GM12864 (cell line): ENCODE results near the gene IL17RB.

ENCODE experiments used
- DNase-seq: peaks from one replicate; pipeline ENCODE4 v3.0.0-alpha.2; 2011; ENCODE audit warnings: low read depth
- H3K4me3 ChIP-seq: 2 replicates; pipeline ENCODE4 v1.5.1; 2011; ENCODE audit warnings: mild to moderate bottlenecking, low read depth, low read length, control low read depth
- TF ChIP-seq, protein P1 (sequence below): IDR thresholded peaks from 2 replicates; pipeline ENCODE4 v1.5.1; 2011; ENCODE audit warnings: low read depth, mild to moderate bottlenecking, moderate library complexity, low read length, control low read depth, inconsistent platforms; ENCODE audit errors: missing control alignments

Gene IL17RB

DNA sequence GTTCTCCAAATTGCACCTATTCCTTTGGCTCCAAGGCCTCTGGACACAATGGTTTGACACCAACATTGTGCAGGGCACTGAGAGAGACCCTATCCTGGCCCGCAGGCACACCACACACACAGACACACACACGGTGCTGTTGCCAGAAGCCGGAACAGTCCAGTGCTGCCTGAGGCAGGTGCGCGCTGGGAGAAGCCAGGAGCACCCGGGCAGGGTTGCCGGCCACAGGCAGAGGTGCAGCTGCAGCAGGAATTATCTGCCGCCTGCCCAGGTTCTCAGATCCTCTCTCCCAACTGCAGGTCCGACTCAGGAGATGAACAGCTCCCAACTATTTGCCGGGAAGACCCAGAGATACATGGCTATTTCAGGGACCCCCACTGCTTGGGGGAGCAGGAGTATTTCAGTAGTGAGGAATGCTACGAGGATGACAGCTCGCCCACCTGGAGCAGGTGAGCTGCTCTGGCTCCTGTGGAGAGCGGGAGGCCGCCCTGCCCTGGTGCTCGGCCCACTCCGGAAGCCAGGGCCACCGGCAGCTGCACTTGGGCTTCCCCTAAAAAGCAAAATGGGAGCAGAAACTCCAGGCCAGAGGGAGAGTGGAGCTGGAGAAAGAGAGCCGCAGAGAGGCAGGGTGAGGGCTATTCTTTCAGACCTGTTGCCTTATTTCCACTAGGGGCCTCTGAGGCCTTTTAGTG lies 43.1 kb upstream of the IL17RB start:
- TF ChIP-seq, protein P1, sequence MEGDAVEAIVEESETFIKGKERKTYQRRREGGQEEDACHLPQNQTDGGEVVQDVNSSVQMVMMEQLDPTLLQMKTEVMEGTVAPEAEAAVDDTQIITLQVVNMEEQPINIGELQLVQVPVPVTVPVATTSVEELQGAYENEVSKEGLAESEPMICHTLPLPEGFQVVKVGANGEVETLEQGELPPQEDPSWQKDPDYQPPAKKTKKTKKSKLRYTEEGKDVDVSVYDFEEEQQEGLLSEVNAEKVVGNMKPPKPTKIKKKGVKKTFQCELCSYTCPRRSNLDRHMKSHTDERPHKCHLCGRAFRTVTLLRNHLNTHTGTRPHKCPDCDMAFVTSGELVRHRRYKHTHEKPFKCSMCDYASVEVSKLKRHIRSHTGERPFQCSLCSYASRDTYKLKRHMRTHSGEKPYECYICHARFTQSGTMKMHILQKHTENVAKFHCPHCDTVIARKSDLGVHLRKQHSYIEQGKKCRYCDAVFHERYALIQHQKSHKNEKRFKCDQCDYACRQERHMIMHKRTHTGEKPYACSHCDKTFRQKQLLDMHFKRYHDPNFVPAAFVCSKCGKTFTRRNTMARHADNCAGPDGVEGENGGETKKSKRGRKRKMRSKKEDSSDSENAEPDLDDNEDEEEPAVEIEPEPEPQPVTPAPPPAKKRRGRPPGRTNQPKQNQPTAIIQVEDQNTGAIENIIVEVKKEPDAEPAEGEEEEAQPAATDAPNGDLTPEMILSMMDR, result no peak
- no peak for DNase-seq
- H3K4me3 ChIP-seq, result no peak overlapping the region

DNA sequence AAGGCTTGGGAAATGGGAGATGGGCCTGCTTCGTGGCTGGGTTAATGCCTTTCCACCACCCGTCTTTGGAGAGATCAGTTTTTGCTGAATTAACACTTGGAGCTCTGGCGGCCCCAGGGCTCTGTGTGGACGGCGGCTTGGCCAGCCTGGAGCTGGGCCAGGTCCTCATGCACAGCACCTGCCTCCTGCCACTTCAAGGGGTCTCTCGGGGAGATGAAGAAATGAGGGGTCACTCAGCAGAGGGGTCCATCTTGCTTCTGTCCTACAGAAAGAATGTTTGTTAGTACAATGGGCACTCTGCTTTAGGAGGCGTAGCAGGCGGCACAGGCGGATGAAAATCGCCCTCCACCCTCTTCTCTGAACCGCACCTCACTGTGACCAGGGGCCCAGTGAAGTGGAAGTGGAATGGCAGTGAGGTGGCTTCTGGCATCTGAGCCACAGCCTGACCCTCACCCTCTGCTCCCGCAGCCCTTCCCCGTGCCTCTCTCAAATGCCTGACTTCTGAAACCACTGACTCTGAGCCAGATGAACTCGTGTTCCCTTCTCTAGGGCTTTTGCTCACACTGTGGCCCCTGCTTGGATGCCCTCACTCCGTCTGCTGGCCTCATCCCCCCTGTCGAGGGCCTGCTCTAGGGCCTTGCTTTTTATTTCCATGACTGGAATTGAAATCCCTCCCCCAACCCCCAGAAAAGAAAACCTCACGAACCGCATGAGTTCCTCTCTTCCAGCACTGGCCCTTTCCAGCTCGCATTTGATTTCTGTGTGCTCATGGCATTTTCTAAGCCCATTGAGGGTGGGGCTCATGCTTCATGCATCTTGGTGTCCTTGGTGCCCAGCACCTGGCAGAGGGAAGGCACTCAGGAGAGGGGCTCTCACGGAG lies 42.3 kb upstream of the IL17RB start:
- no peak overlapping the region for H3K4me3 ChIP-seq
- TF ChIP-seq, protein P1, result no peak

DNA sequence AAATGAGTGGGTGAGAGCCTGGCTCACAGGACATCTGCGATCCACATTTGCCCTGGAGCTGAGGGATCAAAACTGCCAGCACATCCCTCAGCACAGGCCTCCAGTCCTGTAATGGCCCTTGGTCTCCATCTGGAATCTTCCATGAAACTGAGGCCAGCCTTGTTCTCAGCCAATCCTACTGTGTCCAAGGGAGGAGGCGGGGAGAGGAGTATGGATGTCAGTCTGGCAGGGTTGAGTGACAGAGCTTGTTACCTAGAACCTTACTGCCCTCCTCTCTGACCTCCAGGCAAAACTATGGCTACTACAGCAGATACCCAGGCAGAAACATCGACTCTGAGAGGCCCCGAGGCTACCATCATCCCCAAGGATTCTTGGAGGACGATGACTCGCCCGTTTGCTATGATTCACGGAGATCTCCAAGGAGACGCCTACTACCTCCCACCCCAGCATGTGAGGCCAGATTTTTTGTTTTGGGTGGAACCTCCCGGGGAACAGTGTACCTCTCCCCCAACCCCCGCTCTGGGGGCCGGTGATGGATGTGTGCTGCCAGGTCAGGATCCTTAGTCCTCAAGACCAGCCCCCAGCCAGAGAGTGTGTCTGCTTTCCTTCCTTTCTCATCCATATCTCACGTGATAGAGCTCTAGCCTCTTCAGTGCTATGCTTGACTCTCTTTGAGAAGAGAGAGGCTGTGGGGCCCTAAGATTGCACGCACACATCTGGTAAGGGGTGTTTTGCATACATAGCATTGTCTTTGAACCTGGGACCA lies 41.5 kb upstream of the IL17RB start:
- no peak for DNase-seq
- TF ChIP-seq, protein P1, result no peak
- no peak overlapping the region for H3K4me3 ChIP-seq

More for the DNA sequence above, 42.3 kb upstream of the IL17RB start:
- no peak for DNase-seq

DNA sequence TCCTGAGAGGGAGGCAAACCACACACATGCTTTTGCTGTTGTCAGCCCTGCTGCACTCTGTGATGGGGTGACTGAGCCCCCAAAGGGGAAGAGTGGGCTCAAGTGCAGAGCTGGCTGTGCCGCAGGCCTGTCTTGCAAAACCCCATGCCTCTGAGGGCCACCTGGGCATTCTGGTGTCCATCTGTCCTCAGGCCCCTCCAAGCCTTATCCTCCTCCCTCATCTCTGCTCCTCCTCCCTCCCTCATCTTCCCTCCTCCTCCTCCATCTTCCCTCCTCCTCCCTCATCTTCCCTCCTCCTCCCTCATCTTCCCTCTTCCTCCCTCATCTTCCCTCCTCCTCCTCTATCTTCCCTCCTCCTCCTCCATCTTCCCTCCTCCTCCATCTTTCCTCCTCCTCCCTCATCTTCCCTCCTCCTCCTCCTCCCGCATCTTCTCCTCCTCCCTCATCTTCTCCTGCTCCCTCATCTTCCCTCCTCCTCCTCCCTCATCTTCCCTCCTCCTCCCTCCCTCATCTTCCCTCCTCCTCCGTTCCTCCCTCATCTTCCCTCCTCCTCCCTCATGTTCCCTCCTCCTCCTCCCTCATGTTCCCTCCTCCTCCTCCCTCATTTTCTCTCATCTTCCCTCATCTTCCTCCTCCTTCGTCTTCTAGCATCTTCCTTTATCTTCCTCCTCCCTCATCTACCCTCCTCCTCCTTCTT lies 40.8 kb upstream of the IL17RB start:
- no peak for DNase-seq
- TF ChIP-seq, protein P1, result no peak
- H3K4me3 ChIP-seq, result no peak overlapping the region

DNA sequence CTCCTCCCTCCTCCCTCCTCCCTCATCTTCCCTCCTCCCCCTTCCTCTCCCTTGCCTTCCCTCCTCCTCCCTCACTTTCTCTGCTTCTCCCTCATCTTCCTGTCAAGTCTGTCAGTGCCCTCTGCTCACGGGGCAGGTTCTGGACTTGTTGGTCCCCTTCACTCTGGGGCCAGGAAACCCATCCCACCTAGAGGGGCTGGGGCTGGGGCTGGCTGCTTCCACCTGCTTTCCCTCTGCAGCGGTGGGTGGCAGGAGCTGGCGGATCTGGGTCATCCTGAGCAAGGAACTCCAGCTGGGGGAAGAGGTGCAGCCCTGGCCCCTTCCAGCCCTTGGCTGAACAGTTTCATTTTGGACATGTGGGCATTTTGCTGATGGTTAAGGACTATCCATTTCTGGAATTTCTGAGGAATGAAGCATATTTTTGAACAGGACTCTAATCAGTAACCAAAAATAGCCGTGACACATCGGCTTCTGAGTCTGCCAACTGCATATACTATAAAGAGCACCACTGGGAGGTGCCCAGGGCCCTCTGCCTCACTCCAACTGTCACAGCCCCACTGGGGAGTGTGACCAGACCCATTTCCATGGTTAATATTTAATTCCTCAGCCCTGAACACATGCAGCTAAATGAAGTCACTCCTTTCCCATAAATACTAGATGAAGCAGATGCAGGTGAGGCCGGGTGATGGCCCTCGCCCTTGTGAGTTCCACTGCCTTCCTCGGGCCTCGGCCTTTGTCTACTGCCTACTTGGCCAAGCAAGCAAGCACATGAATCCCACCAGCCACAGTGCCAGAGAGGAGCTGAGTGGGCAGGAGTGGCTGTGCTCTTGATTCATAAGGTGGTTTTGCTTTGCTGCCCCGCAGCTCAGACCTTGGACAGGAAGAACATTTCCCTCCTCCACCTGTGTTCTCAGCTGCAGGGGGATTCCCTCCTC lies 39.9 kb upstream of the IL17RB start:
- no peak for DNase-seq
- TF ChIP-seq, protein P1, result no peak

More for the DNA sequence above, 39.9 kb upstream of the IL17RB start:
- H3K4me3 ChIP-seq, result no peak overlapping the region
